ENCODE results near the gene MIER1. TPM values are rescaled to one million over a fixed set of nuclear protein-coding genes. Genes with fewer than 3 reads are reported as not detected.
A peak's percentile ranks its signal among the peaks of the same experiment; 100 is the strongest.

MIER1 gene
- total and polyA plus RNA-seq, 9 of the 15 experiments (the other 6 are each of a cell fraction or from before 2014, with no cell fraction given): 13.9 to 34.8 (median 21.5) TPM

- TF ChIP-seq CLOCK (CRISPR knock-in tag; IDR thresholded peaks at IDR 0.05; ENCODE audit: borderline replicate concordance): no peak
- TF ChIP-seq THRB (CRISPR knock-in tag; conservative IDR thresholded peaks at IDR 0.05): no peak
- no peak for TF ChIP-seq PRMT5 (CRISPR knock-in tag; IDR thresholded peaks at IDR 0.05)
- no peak for TF ChIP-seq PREB (CRISPR knock-in tag; IDR thresholded peaks at IDR 0.05)
- no peak for TF ChIP-seq SIN3B (IDR thresholded peaks at IDR 0.05; ENCODE audit: low read depth)
- no peak for TF ChIP-seq ZNF184 (CRISPR knock-in tag; IDR thresholded peaks at IDR 0.05)
- TF ChIP-seq SUPT5H (IDR thresholded peaks at IDR 0.05): no peak
- no peak for TF ChIP-seq EGR1 (conservative IDR thresholded peaks at IDR 0.05)
- TF ChIP-seq TGIF2 (CRISPR knock-in tag; IDR thresholded peaks at IDR 0.05): no peak
- TF ChIP-seq ZNF324 (CRISPR knock-in tag; IDR thresholded peaks at IDR 0.05): no peak
- 0 out of 2 replicates have a peak, but pooled peaks have one; percentile 29 for TF ChIP-seq USF1 (CRISPR knock-in tag; IDR thresholded peaks at IDR 0.05)
- no peak for TF ChIP-seq SETDB1 (IDR thresholded peaks at IDR 0.05; ENCODE audit: low read length)
- no peak for TF ChIP-seq ZNF146 (CRISPR knock-in tag; IDR thresholded peaks at IDR 0.05; ENCODE audit: unreplicated experiment)
- TF ChIP-seq MAX (CRISPR knock-in tag; IDR thresholded peaks at IDR 0.05): no peak
- no peak for TF ChIP-seq ZSCAN29 (IDR thresholded peaks at IDR 0.05)
- TF ChIP-seq ZBTB9 (CRISPR knock-in tag; IDR thresholded peaks at IDR 0.05): 0 out of 2 replicates have a peak, but pooled peaks have one; percentile 50
- TF ChIP-seq PTTG1 (tag; IDR thresholded peaks at IDR 0.05; ENCODE audit: low read depth): no peak
- no peak for TF ChIP-seq TAF7 (tag; IDR thresholded peaks at IDR 0.05)
- no peak for TF ChIP-seq ZNF561 (CRISPR knock-in tag; conservative IDR thresholded peaks at IDR 0.05)
- TF ChIP-seq ZNF316 (IDR thresholded peaks at IDR 0.05): no peak
- TF ChIP-seq ZNF695 (CRISPR knock-in tag; IDR thresholded peaks at IDR 0.05): no peak
- no peak for TF ChIP-seq MAFF (IDR thresholded peaks at IDR 0.05; ENCODE audit: low read length)
- TF ChIP-seq GATAD2A (IDR thresholded peaks at IDR 0.05): no peak
- no peak for TF ChIP-seq LARP7 (IDR thresholded peaks at IDR 0.05)
- 0 out of 2 replicates have a peak, but pooled peaks have one; percentile 71 for TF ChIP-seq HIVEP1 (CRISPR knock-in tag; IDR thresholded peaks at IDR 0.05)
- TF ChIP-seq ILF3 (IDR thresholded peaks at IDR 0.05; ENCODE audit: borderline replicate concordance): no peak
Observed at GRCh38 chr1:66916320-66916719, 8.5 kb upstream of the MIER1 start (continued).

All from K562 (cell line).